Stimulated activated CD8-positive, alpha-beta memory T cell treated with anti-CD3 and anti-CD28 coated beads, Interleukin-12 subunit alpha, Interleukin-12 subunit beta, amount 100 ng/mL, for 4 hours (primary cell): ENCODE data around the gene FSD1L.
"Not testable (repeated sequence)": the region's sequence is repeated elsewhere in the genome, so short reads cannot be mapped to it uniquely, and the experiment has no call there.

Source experiments
- DNase-seq: peaks from one replicate; pipeline ENCODE4 v3.0.0-alpha.2; 2020; ENCODE audit warnings: low read depth

Gene FSD1L

GRCh38 chr9:105572455-105572854 lies 124.6 kb downstream of the FSD1L start:
- DNase-seq = no peak

GRCh38 chr9:105579952-105580351 lies 132.1 kb downstream of the FSD1L start:
- DNase-seq = not testable (repeated sequence)

GRCh38 chr9:105581550-105581949 lies 133.7 kb downstream of the FSD1L start:
- not testable (repeated sequence) for DNase-seq

GRCh38 chr9:105593145-105593544 lies 145.3 kb downstream of the FSD1L start:
- DNase-seq = no peak
